ENCODE results near the gene RIC8B.

The RIC8B gene

DNA sequence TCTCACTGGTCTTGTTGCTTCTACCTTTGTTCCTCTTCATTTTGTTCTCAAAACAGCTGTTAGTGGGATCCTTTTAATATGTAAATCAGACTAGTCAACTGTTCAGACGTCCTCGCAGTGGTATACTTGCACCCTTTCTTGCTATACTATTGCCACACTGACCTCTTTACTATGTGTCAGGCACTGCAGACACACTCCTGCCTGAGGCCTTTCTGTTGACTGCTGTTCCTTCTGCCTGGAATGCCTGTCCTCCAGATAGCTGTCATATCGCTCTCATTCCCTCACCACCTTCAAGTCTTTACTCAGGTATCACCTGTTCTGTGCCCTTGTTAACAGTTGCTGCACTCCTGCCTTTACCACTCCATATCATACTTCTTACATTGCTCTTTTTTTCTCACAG is 91.2 kb downstream of the RIC8B start:
- H3K9ac ChIP-seq (ENCODE audit: low read length): no peak overlapping the region
- H3K9me3 ChIP-seq (ENCODE audit: low read length): no peaks in the 10 kb centered on the region
- H3K9me2 ChIP-seq (ENCODE audit: low read depth, low read length): no peaks in the 10 kb centered on the region
- no peak overlapping the region for H2AFZ ChIP-seq (ENCODE audit: low read length)
- no peak overlapping the region for H3K27ac ChIP-seq (ENCODE audit: low read depth, low read length, poor library complexity, severe bottlenecking)
- H3K27me3 ChIP-seq (ENCODE audit: insufficient read depth, low read length): no peaks in the 10 kb centered on the region
- H3F3A ChIP-seq (ENCODE audit: insufficient read depth, low read length): no peaks in the 10 kb centered on the region
- no peaks in the 10 kb centered on the region for H3K4me1 ChIP-seq (ENCODE audit: insufficient read depth, low read length, severe bottlenecking)
- no peaks in the 10 kb centered on the region for H3K36me3 ChIP-seq (ENCODE audit: insufficient read depth, low read length)
- H3K4me2 ChIP-seq (ENCODE audit: low read length): no peak overlapping the region
- no peak overlapping the region for H3K4me3 ChIP-seq (ENCODE audit: low read depth, low read length, poor library complexity, severe bottlenecking)
- no peaks in the 10 kb centered on the region for H3K79me2 ChIP-seq (ENCODE audit: insufficient read depth, low read length)
- no peaks in the 10 kb centered on the region for H4K20me1 ChIP-seq (ENCODE audit: insufficient read depth, low read length)
- TF ChIP-seq, protein P1, sequence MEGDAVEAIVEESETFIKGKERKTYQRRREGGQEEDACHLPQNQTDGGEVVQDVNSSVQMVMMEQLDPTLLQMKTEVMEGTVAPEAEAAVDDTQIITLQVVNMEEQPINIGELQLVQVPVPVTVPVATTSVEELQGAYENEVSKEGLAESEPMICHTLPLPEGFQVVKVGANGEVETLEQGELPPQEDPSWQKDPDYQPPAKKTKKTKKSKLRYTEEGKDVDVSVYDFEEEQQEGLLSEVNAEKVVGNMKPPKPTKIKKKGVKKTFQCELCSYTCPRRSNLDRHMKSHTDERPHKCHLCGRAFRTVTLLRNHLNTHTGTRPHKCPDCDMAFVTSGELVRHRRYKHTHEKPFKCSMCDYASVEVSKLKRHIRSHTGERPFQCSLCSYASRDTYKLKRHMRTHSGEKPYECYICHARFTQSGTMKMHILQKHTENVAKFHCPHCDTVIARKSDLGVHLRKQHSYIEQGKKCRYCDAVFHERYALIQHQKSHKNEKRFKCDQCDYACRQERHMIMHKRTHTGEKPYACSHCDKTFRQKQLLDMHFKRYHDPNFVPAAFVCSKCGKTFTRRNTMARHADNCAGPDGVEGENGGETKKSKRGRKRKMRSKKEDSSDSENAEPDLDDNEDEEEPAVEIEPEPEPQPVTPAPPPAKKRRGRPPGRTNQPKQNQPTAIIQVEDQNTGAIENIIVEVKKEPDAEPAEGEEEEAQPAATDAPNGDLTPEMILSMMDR (IDR thresholded peaks at IDR 0.05; ENCODE audit: low read length): no peak
- no peak for TF ChIP-seq EZH2 (IDR thresholded peaks at IDR 0.05; ENCODE audit: borderline replicate concordance, low read length)

DNA sequence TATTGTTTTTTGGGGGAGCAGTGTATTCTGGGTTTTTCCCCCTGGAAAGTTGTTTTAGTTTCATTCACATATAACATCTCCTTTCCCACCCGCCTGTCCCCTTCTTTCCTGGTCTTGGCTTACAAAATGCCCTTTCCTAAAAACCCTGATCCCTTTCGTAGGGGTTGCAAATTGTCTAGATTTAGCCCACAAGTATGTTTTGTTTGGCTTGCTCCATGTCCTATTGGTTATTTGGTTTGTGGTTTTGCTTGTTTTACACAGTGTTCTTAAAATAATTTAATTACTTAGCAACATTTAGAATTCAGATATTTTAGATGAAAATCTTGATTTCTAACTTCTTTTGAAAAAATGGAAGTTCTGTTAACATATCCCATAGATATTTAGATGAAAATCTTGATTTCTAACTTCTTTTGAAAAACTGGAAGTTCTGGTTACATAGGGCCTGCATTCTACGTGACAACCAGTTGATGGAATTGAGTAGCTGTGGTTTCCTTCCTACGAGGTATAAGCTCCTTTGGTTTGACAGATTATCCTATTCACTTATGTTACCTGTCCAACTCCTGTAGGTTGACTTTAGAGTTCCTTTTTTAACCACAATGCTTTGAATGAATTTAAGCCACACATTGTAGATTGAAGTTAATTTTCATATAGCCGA is 92.1 kb downstream of the RIC8B start:
- TF ChIP-seq EZH2 (IDR thresholded peaks at IDR 0.05; ENCODE audit: borderline replicate concordance, low read length): no peak
- TF ChIP-seq, protein P1 (IDR thresholded peaks at IDR 0.05; ENCODE audit: low read length): no peak
- Histone ChIP-seq H3K9me3 (ENCODE audit: low read length) (no peaks in the 10 kb centered on the region), H3K4me3 (ENCODE audit: low read depth, low read length, poor library complexity, severe bottlenecking) (no peak overlapping the region), H3K9ac (ENCODE audit: low read length) (no peak overlapping the region), H2AFZ (ENCODE audit: low read length) (no peak overlapping the region), H3K4me1 (ENCODE audit: insufficient read depth, low read length, severe bottlenecking) (no peaks in the 10 kb centered on the region), H3K9me2 (ENCODE audit: low read depth, low read length) (no peaks in the 10 kb centered on the region), H3K27me3 (ENCODE audit: insufficient read depth, low read length) (no peaks in the 10 kb centered on the region), H4K20me1 (ENCODE audit: insufficient read depth, low read length) (no peaks in the 10 kb centered on the region), H3K36me3 (ENCODE audit: insufficient read depth, low read length) (no peaks in the 10 kb centered on the region), H3K79me2 (ENCODE audit: insufficient read depth, low read length) (no peaks in the 10 kb centered on the region), H3F3A (ENCODE audit: insufficient read depth, low read length) (no peaks in the 10 kb centered on the region), H3K27ac (ENCODE audit: low read depth, low read length, poor library complexity, severe bottlenecking) (no peak overlapping the region), H3K4me2 (ENCODE audit: low read length) (no peak overlapping the region)

DNA sequence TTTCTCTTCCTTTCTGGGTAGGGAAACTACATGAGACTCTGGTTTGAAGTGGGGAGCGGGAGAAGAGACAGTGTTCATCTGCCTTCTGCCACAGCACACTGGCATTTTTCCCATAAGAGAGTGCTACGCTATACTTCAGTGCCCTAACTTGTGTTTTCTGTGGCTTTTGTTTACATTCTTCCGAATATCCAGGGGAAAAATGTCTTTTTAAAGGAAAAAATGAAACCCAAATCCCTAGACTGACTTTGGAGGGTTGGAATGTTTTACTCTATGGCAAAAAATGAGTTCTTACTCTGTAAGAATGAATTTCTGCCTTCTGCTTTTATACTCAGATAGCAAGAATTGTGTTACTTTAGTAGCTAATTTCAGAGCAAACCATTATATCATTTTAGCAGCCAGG is 93.2 kb downstream of the RIC8B start:
- no peaks in the 10 kb centered on the region for H3K4me1 ChIP-seq (ENCODE audit: insufficient read depth, low read length, severe bottlenecking)
- no peaks in the 10 kb centered on the region for H3F3A ChIP-seq (ENCODE audit: insufficient read depth, low read length)
- no peak overlapping the region for H3K9ac ChIP-seq (ENCODE audit: low read length)
- no peaks in the 10 kb centered on the region for H3K9me3 ChIP-seq (ENCODE audit: low read length)
- H2AFZ ChIP-seq (ENCODE audit: low read length): no peak overlapping the region
- H3K4me3 ChIP-seq (ENCODE audit: low read depth, low read length, poor library complexity, severe bottlenecking): no peak overlapping the region
- H3K27ac ChIP-seq (ENCODE audit: low read depth, low read length, poor library complexity, severe bottlenecking): no peak overlapping the region
- H3K27me3 ChIP-seq (ENCODE audit: insufficient read depth, low read length): no peaks in the 10 kb centered on the region
- TF ChIP-seq, protein P1 (IDR thresholded peaks at IDR 0.05; ENCODE audit: low read length): no peak
- no peak for TF ChIP-seq EZH2 (IDR thresholded peaks at IDR 0.05; ENCODE audit: borderline replicate concordance, low read length)
- H3K9me2 ChIP-seq (ENCODE audit: low read depth, low read length): no peaks in the 10 kb centered on the region
- H4K20me1 ChIP-seq (ENCODE audit: insufficient read depth, low read length): no peaks in the 10 kb centered on the region
- H3K4me2 ChIP-seq (ENCODE audit: low read length): no peak overlapping the region
- H3K79me2 ChIP-seq (ENCODE audit: insufficient read depth, low read length): no peaks in the 10 kb centered on the region
- no peaks in the 10 kb centered on the region for H3K36me3 ChIP-seq (ENCODE audit: insufficient read depth, low read length)
